Fibroblast of lung (primary cell): ENCODE results near the gene NEGR1.

Experiments used
- EZH2 ChIP-seq: IDR thresholded peaks from 2 replicates; pipeline ENCODE4 v1.5.1; 2012; ENCODE audit warnings: low read length, control low read depth, mild to moderate bottlenecking; ENCODE audit errors: missing control alignments
- TF ChIP-seq, protein P1 (sequence below), 2 donors: IDR thresholded peaks in 1 of 2; conservative IDR thresholded peaks in 1 of 2; 1 replicate in 1 of 2; 2 replicates in 1 of 2; pipeline ENCODE4 v1.5.1; 2011 to 2012; ENCODE audit warnings: low read length in 2 of 2, control low read depth in 1 of 2, inconsistent platforms in 1 of 2, low read depth in 1 of 2, mild to moderate bottlenecking in 1 of 2

DNA sequence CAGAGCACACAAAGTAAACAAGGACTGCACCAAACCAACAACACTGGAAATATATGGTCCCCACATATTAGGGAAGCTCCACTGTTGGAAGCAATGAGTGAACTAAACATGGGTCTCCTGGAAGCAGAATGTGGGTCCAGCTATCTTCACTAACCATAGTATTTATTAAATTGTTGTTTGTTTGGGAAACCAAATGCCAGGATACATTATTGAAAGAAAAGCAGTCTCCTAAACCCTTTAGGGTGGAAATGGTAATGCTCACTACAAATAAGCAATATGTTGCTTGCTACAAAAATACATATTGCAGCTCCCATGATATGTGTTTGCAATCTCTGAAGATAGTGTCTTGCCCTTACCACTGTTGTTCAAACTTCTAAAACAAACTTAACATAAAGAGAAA lies 2.2 kb downstream of the NEGR1 start:
- TF ChIP-seq, protein P1, sequence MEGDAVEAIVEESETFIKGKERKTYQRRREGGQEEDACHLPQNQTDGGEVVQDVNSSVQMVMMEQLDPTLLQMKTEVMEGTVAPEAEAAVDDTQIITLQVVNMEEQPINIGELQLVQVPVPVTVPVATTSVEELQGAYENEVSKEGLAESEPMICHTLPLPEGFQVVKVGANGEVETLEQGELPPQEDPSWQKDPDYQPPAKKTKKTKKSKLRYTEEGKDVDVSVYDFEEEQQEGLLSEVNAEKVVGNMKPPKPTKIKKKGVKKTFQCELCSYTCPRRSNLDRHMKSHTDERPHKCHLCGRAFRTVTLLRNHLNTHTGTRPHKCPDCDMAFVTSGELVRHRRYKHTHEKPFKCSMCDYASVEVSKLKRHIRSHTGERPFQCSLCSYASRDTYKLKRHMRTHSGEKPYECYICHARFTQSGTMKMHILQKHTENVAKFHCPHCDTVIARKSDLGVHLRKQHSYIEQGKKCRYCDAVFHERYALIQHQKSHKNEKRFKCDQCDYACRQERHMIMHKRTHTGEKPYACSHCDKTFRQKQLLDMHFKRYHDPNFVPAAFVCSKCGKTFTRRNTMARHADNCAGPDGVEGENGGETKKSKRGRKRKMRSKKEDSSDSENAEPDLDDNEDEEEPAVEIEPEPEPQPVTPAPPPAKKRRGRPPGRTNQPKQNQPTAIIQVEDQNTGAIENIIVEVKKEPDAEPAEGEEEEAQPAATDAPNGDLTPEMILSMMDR (conservative IDR thresholded peaks at IDR 0.05 in 1 of 2, IDR thresholded peaks at IDR 0.05 in 1 of 2; ENCODE audit: low read depth in 1 of 2, low read length in 2 of 2) = no peak
- no peak for TF ChIP-seq EZH2
